HG03460 (cell line): ENCODE measurements around the gene GOLPH3.

Experiments used
- ATAC-seq: cut with Tn5 transposase; IDR thresholded peaks from one replicate; pipeline ENCODE4 v1.9.1; 2021; ENCODE audit not compliant: unreplicated experiment

Gene GOLPH3

GRCh38 chr5:32076699-32077695, 97.1 kb downstream of the GOLPH3 start:
- no peak for ATAC-seq
